ENCODE measurements around the gene RGS3.

Gene RGS3

DNA sequence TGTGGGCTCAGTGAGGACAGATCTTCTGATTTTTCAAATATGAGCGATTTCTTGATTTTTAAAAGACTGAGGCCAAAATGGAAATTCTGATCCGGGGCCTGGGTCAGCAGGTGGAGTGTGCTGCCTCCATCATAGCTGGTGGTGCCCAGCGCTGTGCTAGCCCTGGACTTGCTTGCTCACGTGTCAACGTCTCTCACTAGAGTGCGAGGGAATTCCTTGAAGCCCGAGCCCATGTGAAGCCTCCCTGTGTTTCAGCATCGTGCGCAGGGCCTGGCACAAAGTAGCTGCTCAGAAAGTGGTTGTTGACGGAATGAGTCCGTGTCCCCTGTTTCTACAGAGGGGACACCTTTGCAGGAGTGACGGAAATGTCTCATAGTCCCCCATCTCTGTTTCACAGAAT is 50.5 kb downstream of the RGS3 start:
- no peak for DNase-seq

DNA sequence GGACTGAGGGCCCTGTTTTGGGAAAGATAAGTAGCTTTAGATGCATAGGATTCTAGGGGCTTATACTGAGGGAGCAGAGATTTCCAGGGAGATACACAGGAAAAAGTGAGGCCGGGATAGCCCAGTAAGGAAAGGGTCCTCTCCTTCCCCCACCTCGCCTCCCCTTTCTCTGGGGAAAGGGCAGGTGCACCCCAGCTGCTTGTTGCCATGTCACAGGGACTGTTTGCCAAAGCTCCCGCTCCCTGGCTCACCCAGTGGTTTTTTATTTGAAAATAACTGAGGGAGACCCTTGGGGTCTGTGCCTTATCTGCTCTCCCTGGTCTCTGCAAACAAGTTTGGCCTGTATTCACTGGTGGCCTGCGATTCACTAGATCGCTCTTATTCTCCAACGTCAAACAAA is 51.2 kb downstream of the RGS3 start:
- no peak for DNase-seq

DNA sequence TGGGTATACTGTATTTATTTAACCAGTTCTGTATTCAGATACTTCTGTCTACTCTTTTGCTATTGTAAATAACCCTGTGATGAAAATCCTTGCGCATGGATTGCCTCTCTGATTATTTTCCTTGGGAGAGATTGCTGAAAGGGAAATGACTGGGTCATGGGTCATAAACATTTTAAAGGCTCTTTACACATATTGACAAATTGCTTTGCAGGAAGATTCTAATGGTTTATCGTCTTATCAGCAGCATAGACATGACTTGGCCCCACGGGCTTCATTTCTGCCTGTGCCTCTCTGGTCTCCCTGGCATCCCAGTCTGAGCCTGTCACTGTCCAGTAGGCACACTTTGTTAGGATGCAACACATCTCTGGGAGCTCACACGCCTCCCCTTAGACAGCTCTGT is 52.3 kb downstream of the RGS3 start:
- DNase-seq, result no peak

DNA sequence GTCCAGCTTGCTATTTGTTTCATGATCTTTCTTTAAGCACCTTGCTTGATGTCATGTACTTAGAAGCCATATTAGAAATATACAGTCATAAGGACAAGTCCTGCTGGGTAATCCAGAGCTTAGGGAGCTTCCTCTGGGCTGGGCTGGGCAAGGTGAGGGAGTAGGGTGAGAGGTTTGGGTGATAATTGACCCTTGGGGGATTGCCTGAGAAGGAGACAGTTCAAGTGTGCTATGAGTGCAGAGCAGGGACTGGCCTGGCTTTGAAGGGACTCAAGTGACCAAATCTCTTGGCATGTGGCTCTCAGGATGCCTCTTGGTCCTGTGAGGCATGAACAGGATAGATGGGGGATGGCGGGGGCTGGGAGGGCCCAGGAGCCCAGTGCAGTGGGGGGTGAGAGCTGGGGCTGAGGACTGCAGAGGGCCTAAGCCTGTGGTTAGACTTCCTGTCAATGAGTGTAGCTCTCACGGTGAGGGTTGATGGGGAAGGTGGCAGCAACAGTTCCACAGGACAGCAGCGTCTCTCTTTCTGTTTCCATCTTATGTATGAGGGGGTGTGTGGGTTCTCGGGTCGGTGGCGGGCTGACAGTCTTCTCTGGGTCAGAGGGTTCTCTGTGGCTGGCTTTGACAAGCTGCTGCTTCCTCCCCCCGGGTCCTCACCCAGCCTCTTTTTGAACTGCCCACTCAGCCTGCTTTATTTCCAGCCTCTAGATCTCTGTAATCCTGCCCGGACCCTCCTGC is 53.5 kb downstream of the RGS3 start:
- DNase-seq, result no peak

DNA sequence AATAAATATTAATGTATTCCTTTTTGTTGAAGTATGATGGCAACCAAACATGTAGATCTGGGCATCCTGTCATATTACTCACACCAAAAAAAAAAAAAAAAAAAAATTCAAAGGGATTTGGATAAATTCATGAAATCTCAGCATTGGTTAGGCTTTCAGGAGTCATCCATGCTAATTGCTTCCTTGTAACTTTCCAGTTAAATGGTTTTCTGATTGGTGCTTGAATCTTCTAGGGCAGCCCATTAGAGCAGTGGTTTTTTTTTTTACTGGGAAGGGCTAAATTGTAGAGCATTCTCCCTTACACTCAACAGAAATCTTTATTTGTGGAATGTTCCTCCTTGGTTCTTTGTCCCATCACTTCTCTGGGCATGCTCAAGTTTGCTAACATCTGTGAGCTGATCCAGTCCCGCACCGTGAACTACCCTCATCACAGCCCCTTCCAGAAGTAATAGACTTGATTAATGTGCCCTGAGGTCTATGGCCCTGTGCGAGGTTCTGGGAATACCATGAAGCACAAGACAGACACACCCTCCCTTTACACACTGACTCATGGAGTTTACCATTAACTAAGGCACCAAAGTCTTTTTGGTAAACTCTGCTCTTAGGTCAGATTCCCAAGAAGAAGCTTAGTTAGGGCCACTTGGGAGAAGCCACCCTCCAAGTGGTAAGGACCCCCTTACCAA is 56.0 kb downstream of the RGS3 start:
- DNase-seq, result no peak

DNA sequence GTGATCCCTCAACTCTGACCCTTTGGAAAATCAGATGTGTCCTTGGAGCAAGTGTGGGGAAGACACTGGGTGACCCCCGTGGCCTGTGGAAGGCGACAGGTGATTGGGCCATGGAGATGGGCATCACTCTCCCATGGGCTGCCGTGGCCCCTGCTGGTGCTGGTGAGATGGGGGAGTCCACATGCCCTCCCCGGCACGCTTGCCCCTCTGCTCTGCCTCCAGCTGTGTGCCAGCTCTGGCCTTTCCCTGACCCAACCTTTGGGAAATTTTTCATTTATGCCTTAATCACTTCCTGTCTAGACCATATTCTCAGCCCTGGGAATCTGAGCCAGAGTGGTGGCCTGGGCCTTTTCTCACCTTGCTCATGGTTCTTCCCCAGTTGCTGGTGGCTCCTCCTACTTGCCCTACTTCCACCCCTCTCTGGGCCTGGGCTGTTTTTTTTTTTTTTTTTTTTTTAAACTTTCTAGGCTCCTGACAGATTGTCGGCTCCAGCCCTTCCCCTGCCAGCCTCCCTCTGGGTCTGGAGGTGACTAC is 56.6 kb downstream of the RGS3 start:
- no peak for DNase-seq

DNA sequence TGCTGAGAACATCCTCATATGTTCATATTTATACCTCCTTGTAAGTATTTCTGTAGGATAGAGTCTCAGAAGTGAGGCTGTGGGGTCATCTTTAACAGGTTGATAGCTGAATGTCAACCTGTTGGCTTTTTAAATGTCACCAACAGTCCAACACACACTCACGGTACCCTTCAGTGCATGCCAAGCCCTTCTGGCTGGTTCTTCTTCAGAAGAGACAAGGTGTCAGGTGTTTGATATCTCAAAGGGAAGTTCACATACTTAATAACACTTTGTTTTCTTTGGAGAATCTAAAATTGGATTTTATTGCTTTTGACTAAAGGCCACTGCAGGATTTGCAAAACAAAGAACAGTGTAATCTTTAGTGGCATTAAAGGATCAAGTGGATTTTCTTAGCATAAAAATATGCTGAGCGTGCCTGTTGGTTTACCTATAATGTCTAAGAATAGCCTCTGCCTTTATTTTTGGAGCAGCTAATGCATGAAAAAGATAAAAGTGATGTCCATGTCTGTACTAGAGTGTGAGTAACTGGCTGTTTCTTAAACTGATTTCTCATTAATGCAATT is 58.2 kb downstream of the RGS3 start:
- no peak for DNase-seq

DNA sequence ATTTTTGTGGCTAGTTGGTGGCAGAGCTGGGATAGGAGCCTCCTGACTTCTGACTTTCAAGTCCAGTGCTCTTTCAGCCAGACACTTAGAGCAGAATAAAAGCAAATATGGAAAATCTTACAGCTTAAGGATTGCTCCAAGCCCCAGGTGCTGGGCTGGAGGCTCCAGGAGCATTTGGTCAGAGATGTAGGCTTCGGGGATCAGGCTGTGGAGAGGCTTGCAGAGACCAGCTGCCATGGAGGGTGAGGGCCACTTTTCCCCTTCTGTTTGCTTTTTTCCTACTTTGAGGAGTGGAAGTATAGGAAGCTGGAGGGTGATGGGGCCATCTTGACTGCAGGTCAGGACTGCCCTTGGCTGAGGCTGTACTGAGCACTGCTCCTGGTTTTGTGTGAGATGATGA is 58.9 kb downstream of the RGS3 start:
- no peak for DNase-seq

DNA sequence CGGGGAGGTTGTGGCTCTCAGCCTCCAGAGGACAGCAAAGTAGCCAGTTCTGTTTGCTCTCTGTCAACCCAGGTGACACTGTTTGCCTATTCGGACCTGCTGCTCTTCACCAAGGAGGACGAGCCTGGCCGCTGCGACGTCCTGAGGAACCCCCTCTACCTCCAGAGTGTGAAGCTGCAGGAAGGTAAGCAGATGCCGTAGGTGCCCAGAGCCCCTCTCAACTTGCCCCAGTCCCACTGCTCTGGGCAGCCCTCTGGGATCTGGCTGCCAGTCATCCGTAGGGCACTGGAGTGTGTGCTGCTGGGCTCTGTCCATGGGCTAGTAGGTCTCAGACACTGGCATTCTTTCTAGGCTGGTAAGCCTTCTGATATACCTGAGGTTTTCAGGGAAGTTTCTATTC is 59.3 kb downstream of the RGS3 start:
- DNase-seq, result no peak

DNA sequence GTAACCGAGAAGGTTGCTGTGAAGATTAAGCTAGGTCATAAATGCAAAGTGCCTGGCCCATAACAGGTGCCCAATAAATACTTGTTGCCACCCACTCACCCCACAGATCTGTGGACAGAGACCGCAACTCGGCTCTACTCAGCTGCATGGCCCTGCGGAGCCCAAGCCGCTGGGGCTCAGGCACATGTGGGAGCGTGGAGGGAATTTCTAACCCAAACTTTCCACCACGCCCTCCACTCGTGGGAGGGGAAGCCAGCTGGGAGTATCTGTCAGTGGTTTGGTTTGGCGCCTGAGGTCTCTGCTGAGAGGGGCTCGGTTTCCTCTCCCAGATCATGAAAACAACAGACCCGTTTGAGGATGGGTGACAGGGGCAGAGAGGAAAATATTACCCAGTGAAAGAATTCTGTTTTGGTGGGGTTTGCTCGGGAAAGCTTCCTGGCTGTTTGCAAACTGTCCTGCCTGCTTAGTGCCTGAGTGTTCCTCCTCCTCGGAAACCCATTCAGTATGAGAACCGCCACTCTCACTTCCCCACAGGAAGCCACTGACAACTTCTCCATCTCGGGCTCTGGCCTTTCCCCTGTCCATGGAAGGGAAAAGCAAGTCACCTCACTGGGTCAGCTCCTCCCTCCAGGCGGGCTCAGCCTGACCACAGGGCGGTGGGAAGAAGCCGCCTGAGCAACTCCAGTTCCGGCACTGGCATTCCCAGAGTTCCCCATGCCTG is 60.1 kb downstream of the RGS3 start:
- DNase-seq, result no peak

DNA sequence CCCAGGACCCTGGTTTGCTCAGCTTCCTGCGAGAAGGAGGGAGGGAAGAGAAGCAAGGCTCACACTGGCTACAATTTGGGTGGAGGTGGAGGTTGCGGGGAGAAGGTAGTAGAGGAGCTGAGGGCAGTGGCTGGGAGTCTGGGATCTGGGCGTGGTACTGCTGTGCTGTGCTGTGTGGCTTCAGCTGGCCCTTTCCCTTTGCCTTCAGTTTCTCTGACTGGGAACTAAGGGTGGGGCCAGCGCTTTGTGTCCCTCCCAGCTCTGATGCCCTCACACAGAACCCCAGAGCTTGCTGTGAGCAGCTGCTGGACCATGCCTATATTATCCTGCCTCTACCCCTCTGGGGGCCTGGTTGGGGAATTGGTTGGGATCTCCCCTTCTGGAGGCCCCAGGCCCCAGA is 60.9 kb downstream of the RGS3 start:
- DNase-seq, result no peak

DNA sequence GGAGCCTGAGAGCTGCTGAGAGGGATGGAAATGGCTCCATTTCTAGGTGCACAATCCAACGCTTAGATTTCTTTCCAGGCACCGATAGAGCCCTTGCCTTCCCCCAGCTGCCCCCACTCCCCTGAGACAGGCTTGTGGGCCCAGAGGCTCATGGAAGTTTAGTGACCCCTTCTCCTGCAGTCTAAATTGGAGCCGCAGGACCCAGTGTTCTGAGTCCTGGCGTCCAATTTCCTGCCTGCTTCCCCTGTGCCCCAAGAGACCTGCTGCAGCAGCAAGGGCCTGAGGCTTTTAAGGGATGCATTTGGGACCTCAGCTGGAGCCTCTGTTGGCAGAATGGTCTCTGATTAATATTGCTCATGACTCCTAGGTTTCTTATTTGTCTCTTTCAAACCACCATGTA is 61.7 kb downstream of the RGS3 start:
- no peak for DNase-seq

DNA sequence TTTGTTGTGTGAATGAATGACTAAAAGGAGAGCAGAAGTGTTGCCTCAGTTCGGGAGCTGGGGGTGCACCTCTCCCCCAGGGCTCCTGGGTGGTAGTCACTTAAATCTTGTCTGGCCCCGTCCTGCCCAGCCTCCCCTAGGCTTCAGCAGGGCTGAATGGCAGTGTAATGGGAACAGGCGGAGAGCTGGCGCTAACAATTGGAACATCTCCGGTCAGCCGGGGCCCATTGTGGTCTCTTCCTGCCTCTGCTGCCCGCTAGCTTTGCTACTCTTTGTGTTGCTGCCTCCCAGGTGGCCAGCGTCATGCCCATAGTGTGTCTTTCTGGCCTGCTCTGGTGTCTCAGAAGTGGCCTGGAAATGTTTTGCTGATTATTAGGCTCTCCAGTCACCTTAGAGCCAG is 62.3 kb downstream of the RGS3 start:
- DNase-seq, result no peak

DNA sequence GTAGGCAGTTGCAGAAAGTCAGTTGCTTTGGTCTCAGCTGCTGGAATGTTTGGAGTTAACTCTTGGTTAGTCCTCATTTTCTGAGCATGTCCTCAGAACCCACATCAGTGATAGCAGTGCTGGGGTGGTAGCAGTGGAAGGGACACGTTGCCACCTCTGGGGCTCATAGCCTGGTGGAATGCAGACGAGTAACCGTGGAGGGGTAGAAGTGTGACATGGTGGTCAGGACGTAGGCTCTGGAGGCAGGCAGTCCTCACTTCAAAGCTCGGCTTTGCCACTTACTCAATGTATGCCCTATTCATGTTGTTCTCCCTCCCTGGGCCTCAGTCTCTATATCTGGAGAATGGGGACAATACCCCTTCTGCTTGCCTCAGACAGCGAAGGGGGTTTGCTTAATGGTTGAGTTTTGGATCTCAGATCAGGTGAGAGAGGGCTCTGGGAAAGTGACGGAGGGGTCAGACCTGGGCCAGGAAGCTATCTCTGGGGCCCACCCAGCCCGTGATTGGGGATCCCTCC is 62.8 kb downstream of the RGS3 start:
- DNase-seq, result no peak

DNA sequence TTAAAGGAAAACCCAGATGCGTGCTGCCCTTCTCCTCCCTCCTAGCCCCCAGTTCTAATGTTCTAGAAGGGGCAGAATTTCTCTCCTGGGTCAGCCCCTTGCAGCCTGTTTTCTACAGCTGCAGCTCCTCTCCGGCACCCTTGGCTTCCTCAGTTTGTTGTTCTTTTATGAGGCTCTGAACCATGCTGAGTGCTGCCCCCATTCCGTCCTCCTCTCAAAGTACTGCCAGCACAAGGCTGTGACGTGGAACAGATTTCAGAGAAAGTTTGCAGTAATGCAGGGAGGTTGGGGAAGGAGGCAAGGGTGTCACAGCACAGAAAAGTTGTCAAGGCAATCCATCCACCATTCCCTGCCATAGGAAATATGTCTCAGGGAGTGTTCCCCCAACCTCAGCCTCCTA is 63.3 kb downstream of the RGS3 start:
- no peak for DNase-seq

DNA sequence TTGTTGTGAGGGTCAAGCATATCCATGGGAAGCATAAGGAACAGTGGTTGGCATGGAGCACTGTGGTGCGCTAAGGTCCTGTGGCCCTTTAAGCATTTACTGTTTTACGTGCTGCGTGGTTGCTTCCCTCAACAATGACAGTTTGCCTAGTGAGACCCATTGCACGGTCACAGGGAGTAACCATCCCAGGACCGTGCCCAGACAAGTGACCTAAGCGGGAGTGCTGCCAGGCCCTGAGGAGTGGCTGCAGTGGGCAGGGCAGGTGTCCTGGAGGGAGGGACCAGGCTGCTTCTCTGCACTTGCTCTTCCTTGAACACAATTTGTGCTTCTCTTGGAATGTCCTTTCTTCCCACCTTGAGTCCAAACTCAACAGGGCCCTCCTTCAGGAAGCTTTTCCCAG is 64.6 kb downstream of the RGS3 start:
- DNase-seq, result no peak

DNA sequence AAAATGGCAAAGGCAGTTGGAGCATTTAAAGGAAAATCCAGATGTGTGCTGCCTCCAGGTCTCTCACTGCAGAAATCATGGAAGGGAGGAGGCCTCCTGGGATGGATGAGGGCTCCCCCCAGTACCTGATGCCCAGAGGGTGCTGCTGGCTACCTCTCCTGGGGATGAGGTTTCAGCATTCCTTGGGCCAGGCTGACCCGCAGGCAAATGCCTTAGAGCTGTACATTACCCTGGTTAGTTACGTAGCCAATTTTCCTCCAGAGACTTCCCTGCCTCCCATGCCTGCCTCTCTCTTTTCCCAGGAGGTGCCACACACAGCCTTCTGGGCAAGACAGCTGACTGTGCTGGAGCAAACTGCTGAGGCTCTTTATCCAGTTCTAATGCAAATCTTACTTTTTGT is 65.3 kb downstream of the RGS3 start:
- DNase-seq, result no peak

DNA sequence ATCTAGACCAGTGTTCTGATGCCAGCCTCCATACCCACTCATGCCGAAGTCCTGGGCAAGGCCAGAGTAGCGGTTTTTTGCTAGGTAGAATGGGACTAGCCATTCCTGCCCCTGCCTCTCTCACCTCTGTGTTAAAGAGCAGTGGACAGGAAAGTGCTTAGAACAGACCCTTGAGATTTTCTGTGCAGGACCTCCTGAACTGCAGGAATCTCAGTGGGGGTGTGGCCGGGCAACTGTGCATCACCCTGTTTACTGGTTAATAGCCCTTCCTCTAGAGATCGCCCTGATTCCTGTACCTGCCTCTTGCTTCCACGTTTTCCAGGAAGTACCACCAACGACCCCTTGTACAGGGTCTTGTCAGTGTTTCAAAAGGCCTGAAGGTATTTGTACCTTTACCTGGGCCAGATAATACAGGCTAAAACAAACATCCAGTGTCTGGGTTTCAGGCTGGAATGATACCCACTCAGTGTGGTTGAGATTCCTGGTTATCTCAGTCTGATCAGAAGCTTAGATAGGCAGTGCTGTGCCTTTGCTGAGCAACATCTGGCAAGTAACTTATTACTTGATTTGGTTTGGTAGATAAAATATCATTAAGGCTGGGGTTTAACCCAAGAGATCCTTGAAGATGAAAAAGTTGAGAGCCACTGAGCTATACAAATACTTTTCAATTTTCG is 65.9 kb downstream of the RGS3 start:
- DNase-seq, result no peak

DNA sequence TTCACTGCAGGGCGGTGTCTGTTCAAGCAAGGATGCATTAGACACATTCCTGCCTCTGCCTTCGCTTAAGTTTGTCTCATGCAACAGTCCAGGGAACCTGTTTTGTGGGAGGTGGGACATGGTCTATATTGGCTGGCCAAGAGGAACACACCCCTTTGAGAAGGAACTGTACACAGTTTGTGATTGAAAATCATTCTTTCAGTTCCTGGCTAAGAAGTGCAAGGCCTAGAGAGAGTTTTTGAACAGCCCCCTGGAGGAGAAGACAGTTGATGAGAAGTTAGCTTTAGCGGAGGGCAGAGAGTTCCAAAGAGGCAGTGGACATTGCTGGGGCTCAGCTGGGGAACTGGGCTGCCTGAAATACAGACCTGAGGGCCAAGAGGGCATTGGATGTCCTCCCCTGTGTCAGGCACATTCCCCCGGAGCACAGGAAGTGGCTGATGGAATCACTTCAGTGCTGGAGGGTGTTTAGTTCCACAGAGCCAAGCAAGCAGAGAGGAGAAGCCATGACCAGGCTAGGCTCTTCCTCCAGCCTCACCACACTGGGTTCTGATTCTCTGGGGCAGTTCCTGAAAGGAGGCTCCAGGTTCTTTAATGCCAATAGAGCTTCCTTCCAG is 66.6 kb downstream of the RGS3 start:
- DNase-seq, result no peak

DNA sequence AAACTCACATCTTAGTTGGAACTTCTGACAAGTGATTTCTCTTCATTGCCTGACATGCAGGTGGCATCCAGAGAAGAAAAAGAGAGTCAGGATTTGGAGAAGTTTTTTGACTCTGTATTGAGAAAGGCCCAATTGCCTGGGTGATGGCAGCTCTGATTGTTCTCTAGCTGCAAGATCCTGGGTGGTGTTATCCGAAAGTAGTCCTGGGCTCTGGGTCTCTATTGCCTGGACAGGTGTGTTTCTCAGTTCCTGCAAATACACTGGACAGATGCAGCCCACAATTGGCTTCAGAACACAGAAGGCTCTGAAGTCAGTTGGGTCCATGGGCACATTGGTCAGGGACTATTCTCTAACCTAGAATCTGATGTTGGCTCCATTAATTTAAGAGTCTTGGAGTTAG is 67.4 kb downstream of the RGS3 start:
- DNase-seq, result no peak

DNA sequence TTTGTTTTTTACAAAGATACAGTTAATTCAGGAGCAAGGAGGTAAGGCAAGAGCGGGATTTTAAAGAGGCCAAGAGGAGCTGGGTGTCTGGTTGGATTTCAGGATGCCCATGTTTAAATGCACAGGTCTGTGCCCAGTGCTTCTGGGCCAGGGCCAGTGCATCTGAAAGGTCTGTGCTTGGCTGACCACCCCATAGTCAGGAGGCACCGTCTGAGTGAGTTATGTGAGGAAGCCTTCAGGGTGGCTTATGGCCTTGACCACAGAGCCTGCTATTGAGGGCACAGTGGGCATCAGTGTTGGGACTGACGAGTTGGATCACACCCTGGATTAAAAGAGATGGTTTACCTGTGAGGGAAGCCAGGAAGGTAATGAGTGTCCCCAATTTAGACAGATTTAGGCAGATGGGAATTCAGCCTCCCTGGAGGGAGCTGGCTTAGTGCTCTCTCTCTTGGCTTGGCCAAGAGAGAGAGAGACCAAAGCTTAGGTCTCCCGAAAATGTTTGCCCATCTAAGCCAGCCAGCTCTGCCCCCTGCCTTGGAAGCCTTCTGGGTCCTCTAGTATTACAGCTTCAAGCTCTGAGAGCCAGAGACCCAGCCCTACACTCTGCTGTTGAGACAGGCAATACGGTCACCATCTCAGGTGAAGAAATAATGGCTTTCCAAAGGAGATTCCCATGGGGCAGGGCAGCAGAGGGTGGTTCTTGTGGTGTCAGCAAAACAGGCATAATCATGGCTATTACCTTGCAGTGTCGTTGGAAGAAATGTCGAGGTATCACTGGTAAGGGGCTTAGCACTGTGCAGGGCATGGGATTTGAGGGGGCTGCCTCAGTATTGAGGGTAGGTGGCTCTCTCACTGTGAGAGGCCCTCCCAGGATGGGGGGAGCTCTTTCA is 68.6 kb downstream of the RGS3 start:
- DNase-seq, result no peak
